Endothelial cell of umbilical vein (primary cell): ENCODE data around the gene GALNT17.

Experiments used
- EZH2 ChIP-seq: IDR thresholded peaks from 2 replicates; pipeline ENCODE4 v1.6.1; 2012; ENCODE audit warnings: borderline replicate concordance, low read depth, mild to moderate bottlenecking, moderate library complexity, low read length, inconsistent platforms; ENCODE audit not compliant: severe bottlenecking
- FOS ChIP-seq: IDR thresholded peaks from 2 replicates; pipeline ENCODE4 v1.6.1; 2011; ENCODE audit warnings: mild to moderate bottlenecking, low read length, moderate library complexity, borderline replicate concordance; ENCODE audit not compliant: insufficient read depth
- GATA2 ChIP-seq: IDR thresholded peaks from 2 replicates; pipeline ENCODE4 v1.7.0; 2011; ENCODE audit warnings: low read depth, mild to moderate bottlenecking, moderate library complexity, mixed read lengths, low read length; ENCODE audit not compliant: insufficient read length, insufficient read depth
- POLR2A ChIP-seq: IDR thresholded peaks from 2 replicates; pipeline ENCODE4 v1.6.1; 2012; ENCODE audit warnings: low read depth, mild to moderate bottlenecking, control low read depth, low read length
- POLR2AphosphoS5 ChIP-seq: IDR thresholded peaks from 2 replicates; pipeline ENCODE4 v1.6.1; 2012; ENCODE audit warnings: low read depth, mild to moderate bottlenecking, control low read depth, low read length, moderate library complexity; ENCODE audit not compliant: insufficient read depth
- TF ChIP-seq, protein P1 (sequence below), 2 donors: IDR thresholded peaks; 1 replicate in 1 of 2; 2 replicates in 1 of 2; pipeline ENCODE4 v1.5.1; 2011; ENCODE audit warnings: low read length in 2 of 2, mild to moderate bottlenecking in 2 of 2, moderate library complexity in 2 of 2, control low read depth in 1 of 2, inconsistent platforms in 1 of 2, low read depth in 1 of 2; ENCODE audit not compliant: insufficient read depth in 1 of 2; ENCODE audit errors: extremely low read depth in 1 of 2

DNA sequence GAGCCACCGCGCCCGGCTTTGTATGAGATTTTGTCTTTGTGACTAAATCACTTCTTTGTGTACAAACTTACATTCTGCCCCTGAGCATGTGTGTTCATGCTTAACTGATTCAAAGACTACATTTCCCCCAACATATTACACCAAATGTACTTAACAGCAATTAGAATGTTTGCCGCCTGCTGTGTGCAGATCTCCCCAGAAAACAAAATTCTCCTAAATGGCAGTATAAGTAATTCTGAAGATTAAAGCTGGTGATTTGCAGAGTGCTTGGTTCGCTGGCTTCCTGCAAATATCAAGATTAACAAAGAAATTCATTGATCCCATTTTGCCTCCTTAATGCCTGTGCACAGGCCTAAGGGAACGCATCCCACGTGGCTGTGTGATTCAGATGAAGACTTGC is 230.3 kb downstream of the GALNT17 start:
- TF ChIP-seq, protein P1, sequence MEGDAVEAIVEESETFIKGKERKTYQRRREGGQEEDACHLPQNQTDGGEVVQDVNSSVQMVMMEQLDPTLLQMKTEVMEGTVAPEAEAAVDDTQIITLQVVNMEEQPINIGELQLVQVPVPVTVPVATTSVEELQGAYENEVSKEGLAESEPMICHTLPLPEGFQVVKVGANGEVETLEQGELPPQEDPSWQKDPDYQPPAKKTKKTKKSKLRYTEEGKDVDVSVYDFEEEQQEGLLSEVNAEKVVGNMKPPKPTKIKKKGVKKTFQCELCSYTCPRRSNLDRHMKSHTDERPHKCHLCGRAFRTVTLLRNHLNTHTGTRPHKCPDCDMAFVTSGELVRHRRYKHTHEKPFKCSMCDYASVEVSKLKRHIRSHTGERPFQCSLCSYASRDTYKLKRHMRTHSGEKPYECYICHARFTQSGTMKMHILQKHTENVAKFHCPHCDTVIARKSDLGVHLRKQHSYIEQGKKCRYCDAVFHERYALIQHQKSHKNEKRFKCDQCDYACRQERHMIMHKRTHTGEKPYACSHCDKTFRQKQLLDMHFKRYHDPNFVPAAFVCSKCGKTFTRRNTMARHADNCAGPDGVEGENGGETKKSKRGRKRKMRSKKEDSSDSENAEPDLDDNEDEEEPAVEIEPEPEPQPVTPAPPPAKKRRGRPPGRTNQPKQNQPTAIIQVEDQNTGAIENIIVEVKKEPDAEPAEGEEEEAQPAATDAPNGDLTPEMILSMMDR (IDR thresholded peaks at IDR 0.05; ENCODE audit: extremely low read depth in 1 of 2, insufficient read depth in 1 of 2, low read depth in 1 of 2, low read length in 2 of 2) = no peak
- TF ChIP-seq FOS (no peak), GATA2 (no peak), POLR2AphosphoS5 (no peak), POLR2A (no peak), EZH2 (no peak)
